BJ (cell line): ENCODE results near the gene FSTL5. TPM values are rescaled to one million over a fixed set of nuclear protein-coding genes. Genes with fewer than 3 reads are reported as not detected.

ENCODE experiments used
- CTCF ChIA-PET: fragments of 350-600 bp; formaldehyde crosslinking; extraction: SDS; loops from one replicate; lab custom pipeline; 2021; ENCODE audit warnings: antibody characterized with exemption, inconsistent platforms; lab: Yijun Ruan, JAX
- POLR2A ChIA-PET: fragments of 300-600 bp; sonication (Branson Sonifier 250); formaldehyde crosslinking; extraction: SDS; loops from one replicate; lab custom pipeline; 2021; ENCODE audit warnings: antibody characterized with exemption; lab: Charles Lee
- DNase-seq: peaks from one replicate; pipeline ENCODE4 v3.0.0-alpha.2; 2011; ENCODE audit warnings: low read depth
- H3K27me3 ChIP-seq: 2 replicates; pipeline ENCODE4 v1.6.0; 2011; ENCODE audit warnings: low read length; ENCODE audit not compliant: control insufficient read depth, insufficient read depth
- H3K36me3 ChIP-seq: 2 replicates; pipeline ENCODE4 v1.5.1; 2011; ENCODE audit warnings: low read length; ENCODE audit not compliant: control insufficient read depth, insufficient read depth
- H3K4me3 ChIP-seq: 2 replicates; pipeline ENCODE4 v1.5.1; 2011; ENCODE audit warnings: low read depth, mild to moderate bottlenecking, control low read depth, low read length
- polyA plus RNA-seq: library from polyadenylated mRNA; depleted of rRNA; stranded (reverse); fragments of >200 nt; gene quantifications from 2 replicates; pipeline ENCODE4 v1.2.3, GENCODE V29; 2011
- TF ChIP-seq, protein P1 (sequence below): IDR thresholded peaks from 2 replicates; pipeline ENCODE4 v1.5.1; 2011; ENCODE audit warnings: low read depth, mild to moderate bottlenecking, control low read depth, inconsistent platforms, low read length, moderate library complexity; ENCODE audit not compliant: insufficient read depth

FSTL5 gene
- polyA plus RNA-seq, 1 experiment, result not detected

GRCh38 chr4:161466316-161466715, 697.5 kb downstream of the FSTL5 start:
- H3K4me3 ChIP-seq, result no peak overlapping the region
- DNase-seq, result no peak
- POLR2A ChIA-PET, result no interaction called here
- H3K27me3 ChIP-seq, result no peaks in the 10 kb centered on the region
- no peaks in the 10 kb centered on the region for H3K36me3 ChIP-seq
- CTCF ChIA-PET, result no interaction called here
- TF ChIP-seq, protein P1, sequence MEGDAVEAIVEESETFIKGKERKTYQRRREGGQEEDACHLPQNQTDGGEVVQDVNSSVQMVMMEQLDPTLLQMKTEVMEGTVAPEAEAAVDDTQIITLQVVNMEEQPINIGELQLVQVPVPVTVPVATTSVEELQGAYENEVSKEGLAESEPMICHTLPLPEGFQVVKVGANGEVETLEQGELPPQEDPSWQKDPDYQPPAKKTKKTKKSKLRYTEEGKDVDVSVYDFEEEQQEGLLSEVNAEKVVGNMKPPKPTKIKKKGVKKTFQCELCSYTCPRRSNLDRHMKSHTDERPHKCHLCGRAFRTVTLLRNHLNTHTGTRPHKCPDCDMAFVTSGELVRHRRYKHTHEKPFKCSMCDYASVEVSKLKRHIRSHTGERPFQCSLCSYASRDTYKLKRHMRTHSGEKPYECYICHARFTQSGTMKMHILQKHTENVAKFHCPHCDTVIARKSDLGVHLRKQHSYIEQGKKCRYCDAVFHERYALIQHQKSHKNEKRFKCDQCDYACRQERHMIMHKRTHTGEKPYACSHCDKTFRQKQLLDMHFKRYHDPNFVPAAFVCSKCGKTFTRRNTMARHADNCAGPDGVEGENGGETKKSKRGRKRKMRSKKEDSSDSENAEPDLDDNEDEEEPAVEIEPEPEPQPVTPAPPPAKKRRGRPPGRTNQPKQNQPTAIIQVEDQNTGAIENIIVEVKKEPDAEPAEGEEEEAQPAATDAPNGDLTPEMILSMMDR, result no peak

GRCh38 chr4:161463436-161463835, 700.4 kb downstream of the FSTL5 start:
- H3K27me3 ChIP-seq, result no peaks in the 10 kb centered on the region
- CTCF ChIA-PET, result no interaction called here
- no peak for DNase-seq
- TF ChIP-seq, protein P1, result no peak
- POLR2A ChIA-PET, result no interaction called here
- H3K36me3 ChIP-seq, result no peaks in the 10 kb centered on the region
- H3K4me3 ChIP-seq, result no peak overlapping the region

DNA sequence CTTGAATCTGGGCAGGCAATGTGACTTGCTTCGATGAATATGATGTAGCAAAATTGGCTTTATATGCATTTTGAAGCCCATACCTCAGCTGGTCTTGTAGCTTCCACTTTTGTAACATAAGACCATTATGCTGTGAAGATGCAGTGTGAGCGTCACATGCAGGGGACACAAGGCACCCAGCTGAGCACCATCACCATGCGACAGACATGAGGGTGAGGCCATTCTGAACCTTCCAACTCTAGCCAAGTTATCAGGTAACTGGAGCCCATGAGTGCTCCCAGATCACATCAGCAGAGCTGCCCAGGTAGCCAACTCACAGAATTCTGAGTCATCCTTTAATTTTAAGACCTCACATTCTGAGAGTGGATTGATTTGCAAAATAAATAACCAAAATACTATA, 705.9 kb downstream of the FSTL5 start:
- TF ChIP-seq, protein P1, result no peak
- no peak for DNase-seq
- Histone ChIP-seq H3K36me3 (no peaks in the 10 kb centered on the region), H3K27me3 (no peaks in the 10 kb centered on the region), H3K4me3 (no peak overlapping the region)
- POLR2A ChIA-PET, result no interaction called here
- CTCF ChIA-PET, result no interaction called here

- DNase-seq, result no peak
- CTCF ChIA-PET, result no interaction called here
Observed at GRCh38 chr4:161457311-161457710, 706.5 kb downstream of the FSTL5 start.

GRCh38 chr4:161454860-161455259, 708.9 kb downstream of the FSTL5 start:
- Histone ChIP-seq H3K27me3 (no peaks in the 10 kb centered on the region), H3K36me3 (no peaks in the 10 kb centered on the region), H3K4me3 (no peak overlapping the region)
- DNase-seq, result no peak
- CTCF ChIA-PET, result no interaction called here
- TF ChIP-seq, protein P1, result no peak
- POLR2A ChIA-PET, result no interaction called here

More at GRCh38 chr4:161457311-161457710, 706.5 kb downstream of the FSTL5 start:
- TF ChIP-seq, protein P1, result no peak
- POLR2A ChIA-PET, result no interaction called here
- H3K27me3 ChIP-seq, result no peaks in the 10 kb centered on the region
- no peak overlapping the region for H3K4me3 ChIP-seq
- H3K36me3 ChIP-seq, result no peaks in the 10 kb centered on the region
